Measurements from ENCODE around the gene P3H4.

Gene P3H4

DNA sequence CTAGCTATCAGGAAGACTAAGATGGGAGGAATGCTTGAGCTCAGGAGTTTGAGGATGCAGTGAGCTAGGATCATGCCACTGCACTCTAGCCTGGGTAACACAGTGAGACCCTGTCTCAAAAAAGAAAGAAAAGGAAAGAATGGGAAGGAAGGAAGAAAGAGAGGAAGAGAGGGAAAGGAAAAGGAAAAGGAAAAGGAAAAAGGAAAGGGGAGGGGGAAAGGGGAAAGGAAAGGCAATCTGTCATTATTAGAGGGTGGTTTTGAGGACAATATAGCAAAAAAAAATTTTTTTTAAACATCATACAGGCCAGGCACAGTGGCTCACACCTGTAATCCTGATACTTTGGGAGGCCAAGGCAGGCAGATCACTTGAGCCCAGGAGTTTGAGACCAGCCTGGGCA is 45.6 kb downstream of the P3H4 start:
- no peak for ATAC-seq
- no peak for TF ChIP-seq SNAI2 (CRISPR knock-in tag; IDR thresholded peaks at IDR 0.05)
- TF ChIP-seq ZC3H10 (CRISPR knock-in tag; IDR thresholded peaks at IDR 0.05): no peak
- TF ChIP-seq BACH2 (CRISPR knock-in tag; IDR thresholded peaks at IDR 0.05; ENCODE audit: borderline replicate concordance): no peak
- TF ChIP-seq, protein P1, sequence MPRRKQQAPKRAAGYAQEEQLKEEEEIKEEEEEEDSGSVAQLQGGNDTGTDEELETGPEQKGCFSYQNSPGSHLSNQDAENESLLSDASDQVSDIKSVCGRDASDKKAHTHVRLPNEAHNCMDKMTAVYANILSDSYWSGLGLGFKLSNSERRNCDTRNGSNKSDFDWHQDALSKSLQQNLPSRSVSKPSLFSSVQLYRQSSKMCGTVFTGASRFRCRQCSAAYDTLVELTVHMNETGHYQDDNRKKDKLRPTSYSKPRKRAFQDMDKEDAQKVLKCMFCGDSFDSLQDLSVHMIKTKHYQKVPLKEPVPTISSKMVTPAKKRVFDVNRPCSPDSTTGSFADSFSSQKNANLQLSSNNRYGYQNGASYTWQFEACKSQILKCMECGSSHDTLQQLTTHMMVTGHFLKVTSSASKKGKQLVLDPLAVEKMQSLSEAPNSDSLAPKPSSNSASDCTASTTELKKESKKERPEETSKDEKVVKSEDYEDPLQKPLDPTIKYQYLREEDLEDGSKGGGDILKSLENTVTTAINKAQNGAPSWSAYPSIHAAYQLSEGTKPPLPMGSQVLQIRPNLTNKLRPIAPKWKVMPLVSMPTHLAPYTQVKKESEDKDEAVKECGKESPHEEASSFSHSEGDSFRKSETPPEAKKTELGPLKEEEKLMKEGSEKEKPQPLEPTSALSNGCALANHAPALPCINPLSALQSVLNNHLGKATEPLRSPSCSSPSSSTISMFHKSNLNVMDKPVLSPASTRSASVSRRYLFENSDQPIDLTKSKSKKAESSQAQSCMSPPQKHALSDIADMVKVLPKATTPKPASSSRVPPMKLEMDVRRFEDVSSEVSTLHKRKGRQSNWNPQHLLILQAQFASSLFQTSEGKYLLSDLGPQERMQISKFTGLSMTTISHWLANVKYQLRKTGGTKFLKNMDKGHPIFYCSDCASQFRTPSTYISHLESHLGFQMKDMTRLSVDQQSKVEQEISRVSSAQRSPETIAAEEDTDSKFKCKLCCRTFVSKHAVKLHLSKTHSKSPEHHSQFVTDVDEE (CRISPR knock-in tag; IDR thresholded peaks at IDR 0.05): no peak
- TF ChIP-seq ZFP30 (CRISPR knock-in tag; IDR thresholded peaks at IDR 0.05): no peak
- no peak for TF ChIP-seq CSDC2 (CRISPR knock-in tag; IDR thresholded peaks at IDR 0.05)
- TF ChIP-seq GLIS3 (CRISPR knock-in tag; IDR thresholded peaks at IDR 0.05): no peak
- no peak for TF ChIP-seq ISL1 (CRISPR knock-in tag; IDR thresholded peaks at IDR 0.05)
- TF ChIP-seq OSR1 (CRISPR knock-in tag; IDR thresholded peaks at IDR 0.05): no peak
- TF ChIP-seq ESRRG (CRISPR knock-in tag; IDR thresholded peaks at IDR 0.05): no peak
- no peak for TF ChIP-seq ZFP3 (CRISPR knock-in tag; IDR thresholded peaks at IDR 0.05)

DNA sequence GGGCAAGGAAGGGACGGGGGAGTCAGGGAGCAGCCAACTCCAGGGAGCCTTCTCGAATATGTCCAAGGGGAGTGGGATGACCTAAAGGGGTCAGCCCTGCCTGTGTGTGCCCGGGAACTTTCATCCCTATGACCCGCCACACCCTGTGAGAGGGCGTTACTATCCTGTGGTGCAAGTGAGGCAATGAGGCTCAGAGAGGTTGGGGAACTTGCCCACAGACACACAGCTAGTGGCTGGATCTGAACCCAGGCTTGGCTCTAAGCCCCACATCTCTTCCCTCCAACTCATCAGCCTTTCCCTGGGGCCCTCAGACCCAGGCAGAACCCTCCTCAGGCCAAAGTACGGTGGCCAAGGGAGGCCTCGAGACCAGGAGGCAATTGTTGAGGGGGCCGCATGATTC is 48.4 kb downstream of the P3H4 start:
- TF ChIP-seq ZNF70 (CRISPR knock-in tag; IDR thresholded peaks at IDR 0.05): no peak
- no peak for ATAC-seq

DNA sequence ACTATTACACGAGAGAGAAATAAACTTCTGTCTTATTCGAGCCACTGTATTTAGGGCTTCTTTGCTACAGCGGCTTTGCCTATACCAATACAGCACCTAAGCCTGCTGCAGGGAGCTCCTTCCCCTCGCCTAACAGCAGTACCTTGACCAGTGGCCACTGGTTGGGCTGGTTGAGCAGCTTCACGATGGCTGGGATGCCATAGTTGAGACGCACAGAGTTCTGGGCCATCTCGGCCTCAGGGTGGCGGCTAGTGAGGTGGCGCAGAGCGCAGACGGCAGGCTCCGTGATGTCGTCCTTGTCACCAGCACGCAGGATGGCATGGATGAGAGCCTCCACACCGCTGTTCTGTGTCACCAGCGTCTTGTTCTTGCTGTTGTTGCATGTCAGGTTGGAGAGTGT is 48.9 kb downstream of the P3H4 start:
- TF ChIP-seq, protein P2, sequence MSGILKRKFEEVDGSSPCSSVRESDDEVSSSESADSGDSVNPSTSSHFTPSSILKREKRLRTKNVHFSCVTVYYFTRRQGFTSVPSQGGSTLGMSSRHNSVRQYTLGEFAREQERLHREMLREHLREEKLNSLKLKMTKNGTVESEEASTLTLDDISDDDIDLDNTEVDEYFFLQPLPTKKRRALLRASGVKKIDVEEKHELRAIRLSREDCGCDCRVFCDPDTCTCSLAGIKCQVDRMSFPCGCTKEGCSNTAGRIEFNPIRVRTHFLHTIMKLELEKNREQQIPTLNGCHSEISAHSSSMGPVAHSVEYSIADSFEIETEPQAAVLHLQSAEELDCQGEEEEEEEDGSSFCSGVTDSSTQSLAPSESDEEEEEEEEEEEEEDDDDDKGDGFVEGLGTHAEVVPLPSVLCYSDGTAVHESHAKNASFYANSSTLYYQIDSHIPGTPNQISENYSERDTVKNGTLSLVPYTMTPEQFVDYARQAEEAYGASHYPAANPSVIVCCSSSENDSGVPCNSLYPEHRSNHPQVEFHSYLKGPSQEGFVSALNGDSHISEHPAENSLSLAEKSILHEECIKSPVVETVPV (CRISPR knock-in tag; IDR thresholded peaks at IDR 0.05): no peak
- TF ChIP-seq ESRRG (CRISPR knock-in tag; IDR thresholded peaks at IDR 0.05): no peak
- no peak for TF ChIP-seq ZC3H10 (CRISPR knock-in tag; IDR thresholded peaks at IDR 0.05)
- TF ChIP-seq ZFP3 (CRISPR knock-in tag; IDR thresholded peaks at IDR 0.05): no peak
- no peak for TF ChIP-seq ZFP30 (CRISPR knock-in tag; IDR thresholded peaks at IDR 0.05)
- no peak for TF ChIP-seq SNAI2 (CRISPR knock-in tag; IDR thresholded peaks at IDR 0.05)
- TF ChIP-seq TOX (CRISPR knock-in tag; IDR thresholded peaks at IDR 0.05; ENCODE audit: borderline replicate concordance): no peak
- no peak for TF ChIP-seq GLIS3 (CRISPR knock-in tag; IDR thresholded peaks at IDR 0.05)
- TF ChIP-seq ZNF70 (CRISPR knock-in tag; IDR thresholded peaks at IDR 0.05): no peak
- no peak for TF ChIP-seq OSR1 (CRISPR knock-in tag; IDR thresholded peaks at IDR 0.05)
- no peak for TF ChIP-seq BACH2 (CRISPR knock-in tag; IDR thresholded peaks at IDR 0.05; ENCODE audit: borderline replicate concordance)
- TF ChIP-seq, protein P1 (CRISPR knock-in tag; IDR thresholded peaks at IDR 0.05): no peak
- TF ChIP-seq PPARA (CRISPR knock-in tag; IDR thresholded peaks at IDR 0.05; ENCODE audit: borderline replicate concordance): no peak
- no peak for TF ChIP-seq CSDC2 (CRISPR knock-in tag; IDR thresholded peaks at IDR 0.05)
- no peak for TF ChIP-seq ISL1 (CRISPR knock-in tag; IDR thresholded peaks at IDR 0.05)
- no peak for ATAC-seq

DNA sequence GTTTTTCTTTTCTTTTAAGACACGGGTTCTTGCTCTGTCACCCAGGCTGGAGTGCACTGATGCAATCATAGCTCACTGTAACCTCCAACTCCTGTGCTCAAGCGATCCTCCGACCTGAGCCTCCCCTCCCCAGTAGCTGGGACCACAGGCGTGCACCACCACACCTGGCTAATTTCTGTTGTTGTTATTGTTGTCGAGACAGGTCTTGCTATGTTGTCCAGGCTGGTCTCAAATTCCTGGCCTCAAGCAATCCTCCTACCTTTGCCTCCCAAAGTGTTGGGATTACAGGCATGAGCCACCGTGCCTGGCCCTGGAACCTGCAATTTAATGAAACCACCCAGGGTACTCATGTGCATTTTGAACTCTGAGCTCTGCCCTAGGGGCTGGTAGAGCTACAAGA is 49.4 kb downstream of the P3H4 start:
- no peak for ATAC-seq
- no peak for TF ChIP-seq ARNTL (CRISPR knock-in tag; IDR thresholded peaks at IDR 0.05; ENCODE audit: borderline replicate concordance, low read depth)
- no peak for TF ChIP-seq ZFP30 (CRISPR knock-in tag; IDR thresholded peaks at IDR 0.05)
- no peak for TF ChIP-seq TOX (CRISPR knock-in tag; IDR thresholded peaks at IDR 0.05; ENCODE audit: borderline replicate concordance)
- TF ChIP-seq, protein P3, sequence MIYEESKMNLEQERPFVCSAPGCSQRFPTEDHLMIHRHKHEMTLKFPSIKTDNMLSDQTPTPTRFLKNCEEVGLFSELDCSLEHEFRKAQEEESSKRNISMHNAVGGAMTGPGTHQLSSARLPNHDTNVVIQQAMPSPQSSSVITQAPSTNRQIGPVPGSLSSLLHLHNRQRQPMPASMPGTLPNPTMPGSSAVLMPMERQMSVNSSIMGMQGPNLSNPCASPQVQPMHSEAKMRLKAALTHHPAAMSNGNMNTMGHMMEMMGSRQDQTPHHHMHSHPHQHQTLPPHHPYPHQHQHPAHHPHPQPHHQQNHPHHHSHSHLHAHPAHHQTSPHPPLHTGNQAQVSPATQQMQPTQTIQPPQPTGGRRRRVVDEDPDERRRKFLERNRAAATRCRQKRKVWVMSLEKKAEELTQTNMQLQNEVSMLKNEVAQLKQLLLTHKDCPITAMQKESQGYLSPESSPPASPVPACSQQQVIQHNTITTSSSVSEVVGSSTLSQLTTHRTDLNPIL (CRISPR knock-in tag; IDR thresholded peaks at IDR 0.05; ENCODE audit: low read depth): no peak
- TF ChIP-seq ZFP3 (CRISPR knock-in tag; IDR thresholded peaks at IDR 0.05): no peak
- TF ChIP-seq ZNF8 (CRISPR knock-in tag; IDR thresholded peaks at IDR 0.05): no peak
- no peak for TF ChIP-seq GLIS3 (CRISPR knock-in tag; IDR thresholded peaks at IDR 0.05)
- TF ChIP-seq, protein P2 (CRISPR knock-in tag; IDR thresholded peaks at IDR 0.05): no peak
- no peak for TF ChIP-seq PPARA (CRISPR knock-in tag; IDR thresholded peaks at IDR 0.05; ENCODE audit: borderline replicate concordance)
- no peak for TF ChIP-seq ZNF70 (CRISPR knock-in tag; IDR thresholded peaks at IDR 0.05)

Measured in SK-N-SH treated with all-trans-retinoic acid at 6 μM for 48 hours (cell line).